H9 (cell line): ENCODE results near the gene LRRK2. TPM values are rescaled to one million over a fixed set of nuclear protein-coding genes. Genes with fewer than 3 reads are reported as not detected.

Experiments
- DNase-seq: peaks from one replicate; pipeline ENCODE4 v3.0.0-alpha.2; 2017
- H2AFZ ChIP-seq: one replicate; pipeline ENCODE4 v1.6.1; 2013; ENCODE audit warnings: mild to moderate bottlenecking, low read length, control low read depth, moderate library complexity
- H2AK5ac ChIP-seq: 2 replicates; pipeline ENCODE4 v1.6.1; 2013; ENCODE audit warnings: low read length, control low read depth, mixed read lengths; ENCODE audit not compliant: insufficient read length
- H2BK120ac ChIP-seq: one replicate; pipeline ENCODE4 v1.6.1; 2013; ENCODE audit warnings: low read depth, mild to moderate bottlenecking, low read length, control low read depth, inconsistent platforms; ENCODE audit not compliant: poor library complexity, severe bottlenecking
- H2BK12ac ChIP-seq: 2 replicates; pipeline ENCODE4 v1.6.1; 2013; ENCODE audit warnings: low read length, control low read depth, mixed read lengths, low read depth; ENCODE audit not compliant: insufficient read length
- H2BK15ac ChIP-seq: 2 replicates; pipeline ENCODE4 v1.6.1; 2013; ENCODE audit warnings: low read depth, low read length, control low read depth
- H2BK20ac ChIP-seq: one replicate; pipeline ENCODE4 v1.6.1; 2013; ENCODE audit warnings: low read depth, mild to moderate bottlenecking, low read length, control low read depth, inconsistent platforms; ENCODE audit not compliant: poor library complexity, severe bottlenecking
- H2BK5ac ChIP-seq: 2 replicates; pipeline ENCODE4 v1.6.1; 2013; ENCODE audit warnings: low read length, control low read depth, mixed read lengths; ENCODE audit not compliant: insufficient read length
- H3K14ac ChIP-seq: 2 replicates; pipeline ENCODE4 v1.6.1; 2013; ENCODE audit warnings: low read length, control low read depth; ENCODE audit not compliant: insufficient read depth
- H3K18ac ChIP-seq: 2 replicates; pipeline ENCODE4 v1.6.1; 2013; ENCODE audit warnings: low read depth, mild to moderate bottlenecking, mixed read lengths, low read length, control low read depth; ENCODE audit not compliant: insufficient read length
- H3K23ac ChIP-seq: 2 replicates; pipeline ENCODE4 v1.6.1; 2013; ENCODE audit warnings: low read length, control low read depth, mixed read lengths, low read depth; ENCODE audit not compliant: insufficient read length
- H3K23me2 ChIP-seq: 2 replicates; pipeline ENCODE4 v1.6.1; 2013; ENCODE audit warnings: low read depth, mild to moderate bottlenecking, mixed read lengths, low read length, control low read depth; ENCODE audit not compliant: insufficient read length, poor library complexity, severe bottlenecking
- H3K27ac ChIP-seq: 2 replicates; pipeline ENCODE4 v1.5.1; 2013; ENCODE audit warnings: low read length, control low read depth, mixed read lengths, low read depth; ENCODE audit not compliant: insufficient read length
- H3K27me3 ChIP-seq: 2 replicates; pipeline ENCODE4 v1.6.1; 2013; ENCODE audit warnings: low read length, control low read depth, inconsistent platforms; ENCODE audit not compliant: insufficient read depth
- H3K4ac ChIP-seq: 2 replicates; pipeline ENCODE4 v1.6.1; 2013; ENCODE audit warnings: low read depth, mild to moderate bottlenecking, control low read depth, inconsistent platforms, low read length, moderate library complexity
- H3K4me1 ChIP-seq: 2 replicates; pipeline ENCODE4 v1.6.1; 2013; ENCODE audit warnings: low read length, control low read depth, inconsistent platforms; ENCODE audit not compliant: insufficient read depth
- H3K4me2 ChIP-seq: 2 replicates; pipeline ENCODE4 v1.6.1; 2013; ENCODE audit warnings: low read length, control low read depth, mixed read lengths; ENCODE audit not compliant: insufficient read length, insufficient read depth
- H3K56ac ChIP-seq: 2 replicates; pipeline ENCODE4 v1.6.1; 2013; ENCODE audit warnings: low read depth, mild to moderate bottlenecking, mixed read lengths, low read length, control low read depth; ENCODE audit not compliant: insufficient read length
- H3K79me1 ChIP-seq: 2 replicates; pipeline ENCODE4 v1.6.1; 2013; ENCODE audit warnings: low read depth, mild to moderate bottlenecking, moderate library complexity, low read length, control low read depth, inconsistent platforms; ENCODE audit not compliant: insufficient read depth, poor library complexity, severe bottlenecking
- H3K79me2 ChIP-seq: 2 replicates; pipeline ENCODE4 v1.6.1; 2013; ENCODE audit warnings: low read length, control low read depth, inconsistent platforms; ENCODE audit not compliant: insufficient read depth
- H3K9ac ChIP-seq: 2 replicates; pipeline ENCODE4 v1.6.1; 2013; ENCODE audit warnings: low read length, control low read depth, mixed read lengths; ENCODE audit not compliant: insufficient read length; ENCODE audit errors: extremely low read depth
- H3K9me3 ChIP-seq: one replicate; pipeline ENCODE4 v1.6.1; 2013; ENCODE audit warnings: low read depth, low read length, inconsistent platforms; ENCODE audit not compliant: control insufficient read depth
- H3T11ph ChIP-seq: one replicate; pipeline ENCODE4 v1.6.1; 2013; ENCODE audit warnings: mild to moderate bottlenecking, low read length, control low read depth, inconsistent platforms
- H4K20me1 ChIP-seq: one replicate; pipeline ENCODE4 v1.6.1; 2013; ENCODE audit not compliant: control insufficient read depth, insufficient read length, insufficient read depth
- H4K5ac ChIP-seq: 2 replicates; pipeline ENCODE4 v1.6.1; 2013; ENCODE audit warnings: low read depth, mild to moderate bottlenecking, mixed read lengths, low read length, control low read depth; ENCODE audit not compliant: insufficient read length
- H4K8ac ChIP-seq: replicated peaks from 2 replicates; pipeline ENCODE4 v1.6.1; 2013; ENCODE audit warnings: low read length, control low read depth, mixed read lengths, low read depth; ENCODE audit not compliant: insufficient read length
- H4K91ac ChIP-seq: 2 replicates; pipeline ENCODE4 v1.6.1; 2013; ENCODE audit warnings: low read depth, mild to moderate bottlenecking, moderate library complexity, mixed read lengths, low read length, control low read depth; ENCODE audit not compliant: insufficient read length
- H3K27ac Mint-ChIP-seq, 3 experiments: 2 replicates in 2 of 3; 3 replicates in 1 of 3; pipeline ENCODE4 v1.8.0; 2020 to 2021; ENCODE audit warnings: mixed read lengths in 3 of 3, mild to moderate bottlenecking in 1 of 3, moderate library complexity in 1 of 3
- H3K27me3 Mint-ChIP-seq: 2 replicates; pipeline ENCODE4 v1.8.0; 2021; ENCODE audit warnings: low read depth, mild to moderate bottlenecking, moderate library complexity, mixed read lengths
- H3K36me3 Mint-ChIP-seq, 3 experiments: 2 replicates in 2 of 3; 3 replicates in 1 of 3; pipeline ENCODE4 v1.8.0; 2020 to 2021; ENCODE audit warnings: low read depth in 3 of 3, mixed read lengths in 3 of 3; ENCODE audit not compliant: insufficient read depth in 1 of 3
- H3K4me1 Mint-ChIP-seq, 2 experiments: 2 replicates each; pipeline ENCODE4 v1.8.0; 2020; ENCODE audit warnings: mixed read lengths in 2 of 2
- H3K4me3 Mint-ChIP-seq, 2 experiments: 2 replicates in 1 of 2; 3 replicates in 1 of 2; pipeline ENCODE4 v1.8.0; 2020 to 2021; ENCODE audit warnings: mild to moderate bottlenecking in 2 of 2, mixed read lengths in 2 of 2, moderate library complexity in 1 of 2
- H3K9me3 Mint-ChIP-seq, 2 experiments: 2 replicates in 1 of 2; 3 replicates in 1 of 2; pipeline ENCODE4 v1.8.0; 2020; ENCODE audit warnings: mild to moderate bottlenecking in 2 of 2, mixed read lengths in 2 of 2, moderate library complexity in 1 of 2
- CTCF ChIP-seq: fragments of 200-600 bp; sonication (generic); conservative IDR thresholded peaks from 3 replicates; pipeline ENCODE4 v1.8.0; 2021; ENCODE audit warnings: antibody characterized with exemption, mild to moderate bottlenecking
- WGBS: extraction: QIAGEN DNeasy Blood & Tissue Kit; methylation state at CpG from one replicate; pipeline ENCODE4 v1.1.7; 2013; ENCODE audit warnings: missing lambda C conversion rate, low lambda C conversion rate, mixed read lengths; ENCODE audit not compliant: insufficient read length; ENCODE audit errors: extremely low coverage; 5-methylcytosine and 5-hydroxymethylcytosine counted together
- total RNA-seq: library from RNA; stranded (reverse); gene quantifications from 2 replicates; pipeline ENCODE4 v1.2.1, GENCODE V29; 2021

LRRK2 gene
- total RNA-seq, 1 experiment from 2014 or later = 0.17 TPM

GRCh38 chr12:40338071-40338470 lies 113.3 kb downstream of the LRRK2 start:
- Histone ChIP-seq H4K8ac (no peak overlapping the region), H3K9ac (no peak overlapping the region), H3K14ac (no peak overlapping the region), H3K27me3 (no peaks in the 10 kb centered on the region), H3T11ph (no peak overlapping the region), H3K4me2 (no peak overlapping the region), H3K4ac (no peak overlapping the region), H4K20me1 (no peaks in the 10 kb centered on the region), H3K23ac (no peak overlapping the region), H3K27ac (no peak overlapping the region), H2AK5ac (no peak overlapping the region), H2BK15ac (no peak overlapping the region), H2BK20ac (no peak overlapping the region), H2BK12ac (no peak overlapping the region), H3K23me2 (no peaks in the 10 kb centered on the region), H4K91ac (no peak overlapping the region), H3K79me2 (no peaks in the 10 kb centered on the region), H2BK120ac (no peak overlapping the region), H4K5ac (no peak overlapping the region), H3K18ac (no peak overlapping the region), H3K4me1 (no peaks in the 10 kb centered on the region), H3K56ac (no peak overlapping the region), H3K79me1 (no peaks in the 10 kb centered on the region), H3K9me3 (no peaks in the 10 kb centered on the region), H2BK5ac (no peak overlapping the region), H2AFZ (no peak overlapping the region)
- Mint-ChIP-seq H3K4me1 (0 out of 4 replicates have a peak, but pooled peaks cover 0 to 2% of the 10 kb centered on the region in 2 experiments), H3K27me3 (no peaks in the 10 kb centered on the region), H3K27ac (no peak overlapping the region), H3K36me3 (no peaks in the 10 kb centered on the region), H3K9me3 (no peaks in the 10 kb centered on the region), H3K4me3 (no peak overlapping the region)
- no CpG with 5 or more reads among the region's 1 CpG for WGBS
- DNase-seq = no peak
- no peak for TF ChIP-seq CTCF
